HepG2 (cell line): ENCODE results near the gene SCAPER. TPM values are rescaled to one million over a fixed set of nuclear protein-coding genes. Genes with fewer than 3 reads are reported as not detected.

Source experiments
- ATM ChIP-seq: fragments of 450-650 bp; IDR thresholded peaks from 2 replicates; pipeline ENCODE4 v1.7.1; 2017; ENCODE audit warnings: mild to moderate bottlenecking, borderline replicate concordance
- ELF3 ChIP-seq: IDR thresholded peaks from 2 replicates; pipeline ENCODE4 v1.6.1; 2016; ENCODE audit warnings: missing genetic modification reagents, missing compliant biosample characterization
- ESRRA ChIP-seq: sonication (generic); formaldehyde crosslinking; IDR thresholded peaks from 2 replicates; pipeline ENCODE4 v1.5.1; 2020; ENCODE audit warnings: mild to moderate bottlenecking, low read depth, missing genetic modification reagents
- EZH2 ChIP-seq: conservative IDR thresholded peaks from 2 replicates; pipeline ENCODE4 v1.6.1; 2012; ENCODE audit warnings: mild to moderate bottlenecking, low read depth, low read length, moderate library complexity
- FOXM1 ChIP-seq: sonication (generic); formaldehyde crosslinking; IDR thresholded peaks from 2 replicates; pipeline ENCODE4 v1.5.0; 2020; ENCODE audit warnings: missing genetic modification reagents
- GABPB1 ChIP-seq: IDR thresholded peaks from 2 replicates; pipeline ENCODE4 v1.6.1; 2016; ENCODE audit warnings: mild to moderate bottlenecking, missing genetic modification reagents, moderate library complexity, missing compliant biosample characterization
- GZF1 ChIP-seq: sonication (generic); formaldehyde crosslinking; IDR thresholded peaks from 2 replicates; pipeline ENCODE4 v1.5.1; 2020; ENCODE audit warnings: mild to moderate bottlenecking, missing genetic modification reagents
- IKZF5 ChIP-seq: IDR thresholded peaks from 2 replicates; pipeline ENCODE4 v1.6.1; 2018; ENCODE audit warnings: missing genetic modification reagents, mild to moderate bottlenecking, missing compliant biosample characterization
- KDM1A ChIP-seq: IDR thresholded peaks from 2 replicates; pipeline ENCODE4 v1.6.1; 2016; ENCODE audit warnings: missing compliant biosample characterization
- KDM5A ChIP-seq: fragments of 200-600 bp; sonication (generic); IDR thresholded peaks from 2 replicates; pipeline ENCODE4 v1.7.0; 2018; ENCODE audit warnings: antibody characterized with exemption, mild to moderate bottlenecking, low read length, borderline replicate concordance
- KDM5B ChIP-seq: sonication (generic); formaldehyde crosslinking; IDR thresholded peaks from 2 replicates; pipeline ENCODE4 v1.4.0; 2020; ENCODE audit warnings: missing genetic modification reagents, mild to moderate bottlenecking, borderline replicate concordance
- KMT2B ChIP-seq: IDR thresholded peaks from 2 replicates; pipeline ENCODE4 v1.6.1; 2016; ENCODE audit warnings: missing genetic modification reagents, missing compliant biosample characterization
- MED8 ChIP-seq: sonication (generic); formaldehyde crosslinking; IDR thresholded peaks from 2 replicates; pipeline ENCODE4 v1.8.1; 2023; ENCODE audit warnings: mild to moderate bottlenecking, missing genetic modification reagents; ENCODE audit not compliant: insufficient replicate concordance
- NR2F1 ChIP-seq, 2 experiments: fragments of 450-650 bp in 1 of 2; formaldehyde crosslinking in 1 of 2; IDR thresholded peaks; 2 replicates each; pipeline versions ENCODE4 v1.5.0 to v1.6.1; 2016 to 2020; ENCODE audit warnings: mild to moderate bottlenecking in 1 of 2, missing compliant biosample characterization in 1 of 2, missing genetic modification reagents in 1 of 2, moderate library complexity in 1 of 2
- SMARCE1 ChIP-seq: fragments of 450-650 bp; IDR thresholded peaks from 2 replicates; pipeline ENCODE4 v1.6.1; 2017; ENCODE audit warnings: borderline replicate concordance
- SPEN ChIP-seq: sonication (generic); formaldehyde crosslinking; IDR thresholded peaks from 2 replicates; pipeline ENCODE4 v1.5.1; 2020; ENCODE audit warnings: low read depth, mild to moderate bottlenecking, missing genetic modification reagents
- TERF1 ChIP-seq: sonication (generic); formaldehyde crosslinking; IDR thresholded peaks from 2 replicates; pipeline ENCODE4 v1.8.0; 2022; ENCODE audit warnings: mild to moderate bottlenecking, missing genetic modification reagents, moderate library complexity
- TRIM24 ChIP-seq: sonication (generic); formaldehyde crosslinking; IDR thresholded peaks from 2 replicates; pipeline ENCODE4 v1.8.0; 2022; ENCODE audit warnings: mild to moderate bottlenecking, missing genetic modification reagents
- ZBTB44 ChIP-seq: sonication (generic); formaldehyde crosslinking; IDR thresholded peaks from 2 replicates; pipeline ENCODE4 v1.4.0; 2020; ENCODE audit warnings: missing genetic modification reagents
- ZNF512 ChIP-seq: sonication (generic); formaldehyde crosslinking; IDR thresholded peaks from 2 replicates; pipeline ENCODE4 v1.4.0; 2020; ENCODE audit warnings: mild to moderate bottlenecking, missing genetic modification reagents
- ZNF598 ChIP-seq: sonication (generic); formaldehyde crosslinking; IDR thresholded peaks from 2 replicates; pipeline ENCODE4 v1.5.1; 2020; ENCODE audit warnings: mild to moderate bottlenecking, missing genetic modification reagents, borderline replicate concordance
- ZNF652 ChIP-seq: IDR thresholded peaks from 2 replicates; pipeline ENCODE4 v1.6.1; 2016; ENCODE audit warnings: low read depth, borderline replicate concordance
- ZNF670 ChIP-seq: sonication (generic); formaldehyde crosslinking; IDR thresholded peaks from 2 replicates; pipeline ENCODE4 v1.8.0; 2022; ENCODE audit warnings: mild to moderate bottlenecking, missing genetic modification reagents, borderline replicate concordance
- ZNF772 ChIP-seq: sonication (generic); formaldehyde crosslinking; IDR thresholded peaks from 2 replicates; pipeline ENCODE4 v1.5.0; 2020; ENCODE audit warnings: mild to moderate bottlenecking, missing genetic modification reagents
- ZNF775 ChIP-seq: sonication (generic); formaldehyde crosslinking; IDR thresholded peaks from 2 replicates; pipeline ENCODE4 v1.4.0; 2020; ENCODE audit warnings: missing genetic modification reagents, mild to moderate bottlenecking, moderate library complexity, borderline replicate concordance
- polyA plus RNA-seq, 8 experiments: library from polyadenylated mRNA; depleted of rRNA in 3 of 8; stranded (reverse) in 7 of 8; unstranded in 1 of 8; fragments of >200 nt; fragmentation: Illumina TruSeq in 4 of 8; extraction: Trizol in 4 of 8; gene quantifications; 2 replicates each; pipeline versions ENCODE4 v1.2.1 to v1.2.3, GENCODE V29; 2011 to 2016; ENCODE audit warnings: low read depth in 4 of 8, missing spikeins in 1 of 8, mixed read lengths in 1 of 8; ENCODE audit not compliant: insufficient read depth in 1 of 8
- total RNA-seq, 5 experiments: library from RNA; depleted of rRNA; stranded (reverse); fragments of >200 nt; fragmentation: Illumina TruSeq; extraction: Trizol; gene quantifications; 2 replicates each; pipeline ENCODE4 v1.2.3, GENCODE V29; 2016; ENCODE audit warnings: low read depth in 1 of 5

SCAPER gene
- total and polyA plus RNA-seq, 2 of the 13 experiments (the other 11 are each of a cell fraction or from before 2014, with no cell fraction given) = 4.3 to 10.5 TPM

GRCh38 chr15:76311100-76311953 is 593.8 kb downstream of the SCAPER start, which contains the start of gene ETFA (continued):
- TF ChIP-seq ZBTB44 (CRISPR knock-in tag) (no peak), TRIM24 (CRISPR knock-in tag) (no peak), ESRRA (CRISPR knock-in tag) (peak; percentile 90), ZNF670 (CRISPR knock-in tag) (peak; percentile 78; the same call in 1 of the 2 replicates), ELF3 (CRISPR knock-in tag) (peak; percentile 86), ATM (no peak), KDM1A (CRISPR knock-in tag) (no peak), ZNF512 (no peak), KMT2B (CRISPR knock-in tag) (peak; percentile 78), ZNF652 (CRISPR knock-in tag) (no peak; the same call in 1 of the 2 replicates), ZNF598 (CRISPR knock-in tag) (peak; percentile 92; the same call in 1 of the 2 replicates), KDM5B (CRISPR knock-in tag) (peak; percentile 98), GABPB1 (CRISPR knock-in tag) (peak; percentile 85), MED8 (no peak), KDM5A (no peak), ZNF775 (CRISPR knock-in tag) (no peak), SMARCE1 (no peak), FOXM1 (CRISPR knock-in tag) (no peak), IKZF5 (CRISPR knock-in tag) (peak; percentile 88), SPEN (peak; percentile 94), GZF1 (0 out of 2 replicates have a peak, but pooled peaks have one; percentile 26), NR2F1 (CRISPR knock-in tag; IDR thresholded peaks at IDR 0.05) (peak in 1 of 2 experiments; percentile 70; a peak in 3 of 4 replicates), ZNF772 (CRISPR knock-in tag) (peak; percentile 78), TERF1 (CRISPR knock-in tag) (no peak), EZH2 (no peak)
